Right renal pelvis (tissue), 4 donors: Measurements from ENCODE around the gene TRRAP. TPM values are rescaled to one million over a fixed set of nuclear protein-coding genes. Genes with fewer than 3 reads are reported as not detected.
"Not testable (repeated sequence)": the region's sequence is repeated elsewhere in the genome, so short reads cannot be mapped to it uniquely, and the experiment has no call there.

ENCODE experiments used
- DNase-seq, 4 donors: peaks; one replicate each; pipeline ENCODE4 v3.0.0-alpha.2; 2013; ENCODE audit warnings: low read depth in 4 of 4, low spot score in 3 of 4, missing footprints in 1 of 4
- polyA plus RNA-seq, 4 donors: library from polyadenylated mRNA; unstranded; fragments of 120-200 nt; gene quantifications; one replicate each; pipeline ENCODE4 v1.2.1, GENCODE V29; 2013; ENCODE audit not compliant: insufficient read length in 4 of 4

Gene TRRAP
- polyA plus RNA-seq, 4 donors: 35.0 to 44.6 (median 40.2) TPM

GRCh38 chr7:98864731-98865453 lies 13.4 kb upstream of the TRRAP start:
- DNase-seq: no peak

DNA sequence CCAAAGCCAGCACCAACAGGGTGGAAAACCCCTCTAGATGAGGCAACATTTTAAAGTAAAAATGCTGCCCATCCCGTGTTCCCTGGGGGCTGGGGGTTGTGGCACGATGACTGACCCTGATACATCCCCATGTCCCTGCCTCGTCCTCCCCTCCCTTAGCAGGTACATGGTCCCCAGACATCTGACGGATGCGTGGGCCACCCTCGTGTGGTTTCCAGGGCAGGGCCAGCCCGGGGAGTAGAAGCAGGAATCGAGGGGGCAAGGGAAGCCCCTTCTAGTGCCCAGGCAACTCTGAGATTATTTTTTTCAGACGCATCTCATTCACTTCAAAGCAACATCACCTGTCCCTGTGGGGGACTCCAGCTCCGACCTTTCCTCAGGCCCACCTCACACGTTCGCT lies 12.0 kb upstream of the TRRAP start:
- no peak for DNase-seq

DNA sequence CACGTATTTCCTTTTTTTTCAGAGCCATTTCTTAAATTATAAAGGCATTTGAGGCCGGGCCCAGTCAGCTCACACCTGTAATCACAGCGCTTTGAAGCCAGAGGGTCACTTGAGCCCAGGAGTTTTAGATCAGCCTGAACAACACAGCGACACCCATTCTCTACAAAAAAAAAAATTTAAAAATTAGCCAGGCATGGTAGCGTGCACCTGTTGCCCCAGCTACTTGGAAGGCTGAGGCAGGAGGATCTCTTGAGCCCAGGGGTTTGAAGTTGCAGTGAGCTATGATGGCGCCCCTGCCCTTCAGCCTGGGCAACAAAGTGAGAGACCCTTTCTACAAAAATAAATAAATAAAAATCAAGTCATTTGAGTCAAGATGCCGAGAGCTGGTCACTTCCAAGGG lies 11.6 kb upstream of the TRRAP start:
- no peak for DNase-seq

GRCh38 chr7:98868450-98868849 lies 9.9 kb upstream of the TRRAP start:
- no peak for DNase-seq

DNA sequence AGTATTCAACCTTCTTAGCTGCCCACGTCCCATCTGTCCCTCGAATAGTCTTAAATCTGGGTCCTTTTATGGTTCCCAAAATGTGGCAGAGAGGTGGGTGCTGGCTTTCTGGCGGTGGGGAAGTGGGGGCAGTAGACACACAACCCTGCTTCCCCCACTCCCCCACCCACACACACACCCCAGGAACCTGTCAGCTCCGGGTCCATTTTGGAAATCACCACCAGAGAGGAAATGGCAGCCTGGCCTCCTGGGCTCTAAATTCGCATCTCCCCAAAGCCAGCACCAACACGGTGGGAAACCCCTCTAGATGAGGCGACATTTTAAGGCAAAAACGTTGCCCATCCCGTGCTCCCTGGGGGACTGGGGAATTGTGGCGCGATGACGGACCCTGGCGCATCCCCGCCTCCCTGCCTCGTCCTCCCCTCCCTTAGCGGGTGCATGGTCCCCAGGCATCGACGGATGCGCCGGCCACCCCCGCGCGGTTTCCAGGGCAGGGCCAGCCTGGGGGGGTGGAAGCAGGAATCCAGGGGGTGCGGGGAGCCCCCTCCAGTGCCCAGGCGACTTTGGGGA lies 9.2 kb upstream of the TRRAP start:
- DNase-seq: no peak

DNA sequence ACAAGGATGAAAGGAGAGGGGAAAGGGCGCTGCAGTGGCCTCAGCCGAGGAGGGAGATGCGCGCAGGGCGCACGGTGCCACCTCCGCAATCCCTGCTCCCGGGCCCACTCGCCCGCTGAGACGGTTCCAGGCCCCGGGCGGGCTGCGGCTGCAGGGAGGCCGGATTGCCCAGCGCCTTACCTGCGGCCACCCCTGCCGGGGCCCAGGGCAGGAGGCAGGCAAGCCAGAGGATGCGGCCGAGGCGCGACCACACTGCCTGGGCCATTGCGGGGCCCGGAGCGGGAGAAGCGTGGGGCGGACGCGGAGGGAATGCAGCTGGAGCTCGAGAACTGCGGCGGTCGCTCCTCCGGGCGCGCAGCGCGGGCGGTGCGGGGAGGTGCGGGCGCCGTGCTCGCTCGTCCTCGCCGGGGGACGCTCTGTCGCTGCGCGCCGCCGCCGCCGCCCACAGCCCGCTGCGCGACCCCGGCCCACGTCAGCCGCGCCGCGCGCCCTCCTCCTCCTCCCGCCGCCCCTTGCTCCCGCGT lies 8.7 kb upstream of the TRRAP start, which contains the start of gene TMEM130:
TSS of gene TMEM130 (minus strand) at position 418 of the 524 bp plus-strand sequence. CDS start at position 265, 153 bp downstream.
- no peak for DNase-seq

GRCh38 chr7:98870121-98870651 lies 8.1 kb upstream of the TRRAP start:
- DNase-seq: no peak

DNA sequence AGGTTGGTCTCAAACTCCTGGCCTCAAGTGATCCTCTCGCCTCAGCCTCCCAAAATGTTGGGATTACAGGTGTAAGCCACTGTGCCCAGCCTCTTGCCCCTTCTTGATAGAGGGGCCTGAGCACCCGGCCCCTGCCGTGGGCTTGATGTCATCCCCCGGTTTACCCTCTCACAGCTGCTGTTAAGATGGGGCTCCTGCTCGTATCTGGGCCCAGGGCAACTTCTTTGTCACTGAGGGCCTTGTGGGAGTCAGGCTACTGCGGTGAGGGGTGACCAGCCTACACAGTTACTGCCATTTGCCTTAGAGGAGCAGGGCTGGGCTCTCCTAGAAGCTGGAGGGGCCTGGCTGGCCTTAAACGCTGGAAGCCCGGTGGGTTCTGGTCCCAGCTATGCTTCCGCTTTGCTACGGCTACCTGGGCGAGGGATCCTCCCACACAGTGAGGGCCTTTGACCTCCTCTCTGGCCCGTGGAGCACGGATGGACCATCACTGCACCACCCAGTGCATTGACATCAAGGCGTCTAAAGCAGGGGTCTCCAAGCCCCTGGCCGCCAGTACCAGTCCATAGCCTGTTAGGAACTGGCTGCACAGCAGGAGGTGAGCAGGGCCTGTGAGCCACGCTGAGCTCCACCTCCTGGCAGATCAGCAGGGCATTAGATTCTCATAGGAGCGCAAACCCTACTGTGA lies 7.4 kb upstream of the TRRAP start:
- DNase-seq: no peak

GRCh38 chr7:98872328-98872924 lies 5.9 kb upstream of the TRRAP start:
- no peak for DNase-seq

DNA sequence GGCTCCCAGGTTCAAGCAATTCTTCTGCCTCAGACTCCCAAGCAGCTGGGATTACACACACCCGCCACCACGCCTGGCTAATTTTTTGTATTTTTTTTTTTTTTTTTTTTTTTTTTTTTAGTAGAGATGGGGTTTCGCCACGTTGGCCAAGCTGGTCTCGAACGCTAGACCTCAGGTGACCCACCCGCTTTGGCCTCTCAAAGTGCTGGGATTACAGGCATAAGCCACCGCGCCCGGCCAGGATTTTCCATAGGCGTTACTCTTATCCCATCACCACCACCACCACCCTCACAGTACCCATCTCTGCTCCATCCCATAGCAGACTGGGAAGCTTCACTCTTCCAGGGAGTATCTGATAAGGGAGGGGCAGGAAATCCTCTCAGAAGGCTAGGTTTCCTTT lies 4.7 kb upstream of the TRRAP start:
- DNase-seq: not testable (repeated sequence)

DNA sequence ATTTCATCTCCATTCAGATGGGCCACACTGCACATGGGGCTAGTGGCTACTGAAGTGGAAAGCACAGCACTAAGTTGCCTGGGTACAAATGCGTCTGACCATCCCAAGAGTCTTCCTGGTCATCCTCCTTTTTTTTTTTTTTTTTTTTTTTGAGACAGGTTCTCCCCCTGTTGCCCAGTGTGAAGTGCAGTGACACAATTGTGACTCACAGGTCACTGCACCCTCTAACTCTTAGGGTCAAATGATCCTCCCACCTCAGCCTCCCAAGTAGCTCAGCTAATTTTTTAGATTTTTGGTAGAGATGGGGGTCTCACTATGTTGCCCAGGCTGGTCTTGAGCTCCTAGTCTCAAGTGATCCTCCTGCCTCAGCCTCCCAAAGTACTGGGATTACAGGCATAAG lies 3.4 kb upstream of the TRRAP start:
- no peak for DNase-seq

- no peak for DNase-seq
Observed at GRCh38 chr7:98875501-98875900, 2.8 kb upstream of the TRRAP start.

GRCh38 chr7:98877146-98877545 lies 1.2 kb upstream of the TRRAP start:
- no peak for DNase-seq

- DNase-seq: no peak
Observed at GRCh38 chr7:98877692-98878364, 504 bp upstream of the TRRAP start.

- DNase-seq: no peak
Observed at GRCh38 chr7:98879198-98879978, 1.1 kb downstream of the TRRAP start.

- DNase-seq: no peak
Observed at GRCh38 chr7:98879979-98880315, 1.6 kb downstream of the TRRAP start.

- no peak for DNase-seq
Observed at GRCh38 chr7:98880485-98880884, 2.2 kb downstream of the TRRAP start.

GRCh38 chr7:98881561-98882315 lies 3.4 kb downstream of the TRRAP start:
- DNase-seq: no peak

DNA sequence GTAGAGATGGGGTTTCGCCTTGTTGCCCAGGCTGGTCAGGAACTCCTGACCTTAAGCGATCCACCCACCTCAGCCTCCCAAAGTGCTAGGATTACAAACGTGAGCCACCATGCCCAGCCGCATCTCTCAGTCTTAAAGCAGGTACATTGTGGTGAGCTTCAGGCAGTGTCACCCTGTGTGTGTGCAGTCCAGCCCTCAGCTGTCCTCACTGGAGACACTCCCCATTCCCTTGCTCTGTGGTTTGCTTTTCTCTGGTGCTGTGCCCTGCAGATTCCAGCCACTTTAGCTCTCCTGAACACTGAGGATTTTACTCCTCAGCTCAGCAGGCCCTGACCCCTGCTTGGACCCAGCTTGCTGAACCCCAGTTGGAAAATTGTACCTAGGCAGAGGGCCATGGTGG lies 6.1 kb downstream of the TRRAP start:
- DNase-seq: no peak
